Neutrophil (primary cell): ENCODE measurements around the gene MAMDC4.

Experiments
- H3K27ac ChIP-seq: fragments of 200-600 bp; sonication (generic); 2 replicates; pipeline ENCODE4 v1.5.1; 2016; ENCODE audit warnings: mild to moderate bottlenecking, moderate library complexity
- H3K27me3 ChIP-seq: fragments of 200-600 bp; sonication (generic); 2 replicates; pipeline ENCODE4 v1.6.0; 2016; ENCODE audit warnings: mild to moderate bottlenecking
- H3K36me3 ChIP-seq: fragments of 200-600 bp; sonication (generic); 2 replicates; pipeline ENCODE4 v1.5.1; 2017
- H3K4me1 ChIP-seq, 2 experiments: fragments of 200-600 bp in 1 of 2; sonication (generic) in 1 of 2; 1 replicate in 1 of 2; 2 replicates in 1 of 2; pipeline versions ENCODE4 v1.5.1 to v1.6.1; 2013 to 2016; ENCODE audit warnings: low read depth in 1 of 2, low read length in 1 of 2, mild to moderate bottlenecking in 1 of 2, moderate library complexity in 1 of 2; ENCODE audit not compliant: control insufficient read depth in 1 of 2, insufficient read depth in 1 of 2
- H3K4me3 ChIP-seq, 2 experiments: fragments of 200-600 bp in 1 of 2; sonication (generic) in 1 of 2; 1 replicate in 1 of 2; 2 replicates in 1 of 2; pipeline ENCODE4 v1.5.1; 2013 to 2016; ENCODE audit warnings: low read depth in 1 of 2, low read length in 1 of 2, mild to moderate bottlenecking in 1 of 2, moderate library complexity in 1 of 2
- H3K9me3 ChIP-seq: fragments of 200-600 bp; sonication (generic); 2 replicates; pipeline ENCODE4 v1.5.1; 2016
- CTCF ChIP-seq: fragments of 200-600 bp; sonication (generic); IDR thresholded peaks from 2 replicates; pipeline ENCODE4 v1.5.1; 2016; ENCODE audit warnings: antibody characterized with exemption

Gene MAMDC4

GRCh38 chr9:136852664-136853595 is 784 bp downstream of the MAMDC4 start:
- Histone ChIP-seq H3K4me1 (peaks cover 17 to 18% of the 10 kb centered on the region in 2 experiments), H3K4me3 (no peak overlapping the region), H3K27ac (no peak overlapping the region), H3K36me3 (no peaks in the 10 kb centered on the region), H3K9me3 (no peaks in the 10 kb centered on the region), H3K27me3 (peaks cover 13% of the 10 kb centered on the region)
- no peak for TF ChIP-seq CTCF

GRCh38 chr9:136853596-136854112 is 1.5 kb downstream of the MAMDC4 start:
- H3K27me3 ChIP-seq, result peaks cover 6% of the 10 kb centered on the region
- peaks cover 10 to 11% of the 10 kb centered on the region in 2 experiments for H3K4me1 ChIP-seq
- H3K4me3 ChIP-seq, result no peak overlapping the region
- H3K36me3 ChIP-seq, result no peaks in the 10 kb centered on the region
- no peaks in the 10 kb centered on the region for H3K9me3 ChIP-seq
- TF ChIP-seq CTCF, result no peak
- no peak overlapping the region for H3K27ac ChIP-seq

- TF ChIP-seq CTCF, result no peak
- Histone ChIP-seq H3K9me3 (no peaks in the 10 kb centered on the region), H3K4me3 (no peak overlapping the region), H3K4me1 (peaks cover 7% of the 10 kb centered on the region in 2 experiments), H3K27me3 (no peaks in the 10 kb centered on the region), H3K27ac (no peak overlapping the region), H3K36me3 (no peaks in the 10 kb centered on the region)
These were observed 2.1 kb downstream of the MAMDC4 start for GRCh38 chr9:136854113-136854841.

GRCh38 chr9:136854842-136855460 is 2.8 kb downstream of the MAMDC4 start:
- H3K4me1 ChIP-seq, result peaks cover 2 to 3% of the 10 kb centered on the region in 2 experiments
- H3K36me3 ChIP-seq, result peaks cover 6% of the 10 kb centered on the region
- no peak for TF ChIP-seq CTCF
- no peak overlapping the region for H3K4me3 ChIP-seq
- H3K27me3 ChIP-seq, result no peaks in the 10 kb centered on the region
- no peaks in the 10 kb centered on the region for H3K9me3 ChIP-seq
- no peak overlapping the region for H3K27ac ChIP-seq

- Histone ChIP-seq H3K4me3 (no peak overlapping the region), H3K9me3 (no peaks in the 10 kb centered on the region), H3K27me3 (no peaks in the 10 kb centered on the region), H3K4me1 (no peaks in the 10 kb centered on the region), H3K36me3 (peaks cover 10% of the 10 kb centered on the region), H3K27ac (no peak overlapping the region)
- TF ChIP-seq CTCF, result no peak
These were observed 3.4 kb downstream of the MAMDC4 start for GRCh38 chr9:136855461-136856078.
